Kidney (tissue), 14 donors: ENCODE measurements around the gene SKOR2. TPM values are rescaled to one million over a fixed set of nuclear protein-coding genes. Genes with fewer than 3 reads are reported as not detected.

Source experiments
- DNase-seq, 5 donors: peaks; one replicate each; pipeline ENCODE4 v3.0.0-alpha.2; 2013 to 2020
- FAIRE-seq: peaks from 2 replicates; lab custom pipeline; 2012; peaks lifted over from hg19 to GRCh38; lab: Jason Lieb, UNC
- H3K27ac ChIP-seq, 2 donors: one replicate each; pipeline ENCODE4 v1.7.0; 2013; ENCODE audit warnings: low read depth in 2 of 2, low read length in 2 of 2, inconsistent platforms in 1 of 2
- H3K27me3 ChIP-seq: one replicate; pipeline ENCODE4 v1.7.1; 2013; ENCODE audit warnings: low read length, inconsistent platforms; ENCODE audit not compliant: control insufficient read depth, insufficient read depth
- H3K36me3 ChIP-seq, 3 donors: one replicate each; pipeline versions ENCODE4 v1.7.0 to v1.7.1; 2013; ENCODE audit warnings: low read length in 3 of 3, control low read depth in 1 of 3, inconsistent platforms in 1 of 3; ENCODE audit not compliant: insufficient read depth in 3 of 3, control insufficient read depth in 2 of 3
- H3K4me1 ChIP-seq, 3 donors: one replicate each; pipeline versions ENCODE4 v1.7.0 to v1.7.1; 2013; ENCODE audit warnings: low read length in 3 of 3, inconsistent platforms in 1 of 3, low read depth in 1 of 3; ENCODE audit not compliant: control insufficient read depth in 2 of 3, insufficient read depth in 2 of 3
- H3K4me3 ChIP-seq, 3 donors: one replicate each; pipeline versions ENCODE4 v1.7.0 to v1.8.1; 2013; ENCODE audit warnings: low read length in 3 of 3, control low read depth in 1 of 3, inconsistent platforms in 1 of 3
- H3K9ac ChIP-seq, 3 donors: one replicate each; pipeline versions ENCODE4 v1.7.0 to v1.7.1; 2013; ENCODE audit warnings: low read length in 3 of 3, control low read depth in 1 of 3, inconsistent platforms in 1 of 3
- H3K9me3 ChIP-seq, 3 donors: one replicate each; pipeline versions ENCODE4 v1.7.0 to v1.7.1; 2013; ENCODE audit warnings: low read length in 3 of 3, control low read depth in 1 of 3, inconsistent platforms in 1 of 3; ENCODE audit not compliant: control insufficient read depth in 2 of 3, insufficient read depth in 1 of 3
- CTCF ChIP-seq: IDR thresholded peaks from 3 replicates; pipeline ENCODE4 v1.5.1; 2012; ENCODE audit warnings: mild to moderate bottlenecking, moderate library complexity, borderline replicate concordance; ENCODE audit not compliant: insufficient read depth; ENCODE audit errors: extremely low read depth
- intact Hi-C: fragments of 100-400 bp; cut with DNase I; formaldehyde crosslinking; loops from one replicate; pipeline ENCODE4 v1.11.1; 2022
- polyA plus RNA-seq: library from polyadenylated mRNA; stranded (reverse); fragments of 350-450 nt; fragmentation: Illumina TruSeq; extraction: RNeasy Lipid Tissue Mini Kit (QIAGEN cat#74804); gene quantifications from one replicate; pipeline ENCODE4 v1.2.3, GENCODE V29; 2014; ENCODE audit warnings: low read depth, low replicate concordance; ENCODE audit not compliant: insufficient read depth
- total RNA-seq: library from RNA; stranded (reverse); fragmentation: NEBNext Ultra II Directional; extraction: Animal tissue kit (Norgen Biotek cat#: 25700); gene quantifications from one replicate; pipeline ENCODE4 v1.2.1, GENCODE V29; 2021
- donor health status: control.
- donor health status: control.
- donor health status: control.
- donor health status: control.
- donor health status: control.
- donor health status: DM: yes; HTN: yes; CAD: no.
- donor health status: Normal renal cell carcinoma (clear cell type).

The SKOR2 gene
- total and polyA plus RNA-seq, 2 donors from 2014 or later: not detected

- Histone ChIP-seq H3K9ac (no peak overlapping the region), H3K4me1 (peaks cover 0 to 12% (median 7%) of the 10 kb centered on the region in 3 donors), H3K4me3 (no peak overlapping the region), H3K9me3 (no peaks in the 10 kb centered on the region), H3K27ac (no peak overlapping the region), H3K27me3 (no peaks in the 10 kb centered on the region), H3K36me3 (no peaks in the 10 kb centered on the region)
- no peak for FAIRE-seq
- no peak for DNase-seq
- intact Hi-C loops: no loop called here
- TF ChIP-seq CTCF: no peak
Measured at GRCh38 chr18:47172476-47172875, 79.0 kb downstream of the SKOR2 start.

- H3K4me1 ChIP-seq: peaks cover 0 to 3% (median 3%) of the 10 kb centered on the region in 3 donors
- no peaks in the 10 kb centered on the region for H3K9me3 ChIP-seq
- no peak overlapping the region for H3K4me3 ChIP-seq
- no peak overlapping the region for H3K27ac ChIP-seq
- intact Hi-C loops: no loop called here
- TF ChIP-seq CTCF: no peak
- H3K36me3 ChIP-seq: no peaks in the 10 kb centered on the region
- H3K27me3 ChIP-seq: no peaks in the 10 kb centered on the region
- H3K9ac ChIP-seq: no peak overlapping the region
- FAIRE-seq (no peak), DNase-seq (no peak)
Measured at GRCh38 chr18:47168913-47169312, 82.5 kb downstream of the SKOR2 start.

GRCh38 chr18:47168509-47168908, 83.0 kb downstream of the SKOR2 start:
- Histone ChIP-seq H3K27ac (no peak overlapping the region), H3K9me3 (no peaks in the 10 kb centered on the region), H3K4me1 (peaks cover 0 to 2% (median 0%) of the 10 kb centered on the region in 3 donors), H3K4me3 (no peak overlapping the region), H3K27me3 (no peaks in the 10 kb centered on the region), H3K9ac (no peak overlapping the region), H3K36me3 (no peaks in the 10 kb centered on the region)
- no peak for TF ChIP-seq CTCF
- FAIRE-seq (no peak), DNase-seq (no peak)
- intact Hi-C loops: no loop called here

- DNase-seq (peak in 3 of 5 donors; percentile 47 to 68 (median 66)), FAIRE-seq (no peak)
- intact Hi-C loops: no loop called here
- H3K9ac ChIP-seq: no peak overlapping the region
- TF ChIP-seq CTCF: no peak
- H3K4me1 ChIP-seq: no peaks in the 10 kb centered on the region
- H3K4me3 ChIP-seq: no peak overlapping the region
- H3K36me3 ChIP-seq: no peaks in the 10 kb centered on the region
- H3K27ac ChIP-seq: no peak overlapping the region
- no peaks in the 10 kb centered on the region for H3K9me3 ChIP-seq
- no peaks in the 10 kb centered on the region for H3K27me3 ChIP-seq
Measured at GRCh38 chr18:47166294-47166693, 85.2 kb downstream of the SKOR2 start.
